ENCODE data around the gene COPG1.

- TF ChIP-seq CTCF (IDR thresholded peaks at IDR 0.05) (no peak), POLR2A (IDR thresholded peaks at IDR 0.05) (no peak), POLR2AphosphoS5 (IDR thresholded peaks at IDR 0.05) (no peak)
Observed at GRCh38 chr3:129248286-129248979, 973 bp upstream of the COPG1 start.

Measured in breast epithelium (tissue), 3 donors.